ENCODE measurements around the gene FAM174B.

DNA sequence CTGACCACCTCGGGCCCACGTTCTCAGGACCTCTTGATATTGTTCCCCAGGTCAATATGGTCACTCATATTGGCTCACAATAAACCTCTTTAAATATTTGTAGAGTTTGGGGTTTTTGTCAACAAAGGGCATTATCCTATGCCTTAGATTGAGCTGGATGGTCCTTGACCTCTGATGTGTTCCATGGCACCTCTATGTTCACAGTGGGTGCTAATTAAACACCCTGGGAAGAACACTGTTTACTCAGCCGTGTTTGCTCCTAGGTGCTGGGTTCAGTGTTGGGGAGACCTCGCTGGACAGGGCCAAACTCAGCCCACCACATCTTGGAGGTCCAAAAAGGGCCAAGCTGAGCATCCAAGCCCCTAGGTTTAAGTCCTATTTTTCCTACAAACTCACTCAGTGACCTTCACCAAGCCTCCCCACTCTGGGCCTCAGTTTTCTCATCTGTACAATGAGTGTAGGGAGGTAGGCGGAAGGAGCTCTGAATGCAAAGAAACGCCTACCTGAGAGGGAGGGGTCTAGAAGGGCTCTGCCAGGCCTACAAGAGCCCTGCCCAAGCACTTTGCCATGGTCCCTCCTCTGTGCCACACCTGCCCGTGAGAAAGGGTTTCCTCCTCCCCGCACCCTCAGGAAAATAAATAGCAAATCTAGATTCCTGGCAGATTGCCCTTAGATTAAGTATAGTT lies 7.2 kb downstream of the FAM174B start:
- TF ChIP-seq, protein P1, sequence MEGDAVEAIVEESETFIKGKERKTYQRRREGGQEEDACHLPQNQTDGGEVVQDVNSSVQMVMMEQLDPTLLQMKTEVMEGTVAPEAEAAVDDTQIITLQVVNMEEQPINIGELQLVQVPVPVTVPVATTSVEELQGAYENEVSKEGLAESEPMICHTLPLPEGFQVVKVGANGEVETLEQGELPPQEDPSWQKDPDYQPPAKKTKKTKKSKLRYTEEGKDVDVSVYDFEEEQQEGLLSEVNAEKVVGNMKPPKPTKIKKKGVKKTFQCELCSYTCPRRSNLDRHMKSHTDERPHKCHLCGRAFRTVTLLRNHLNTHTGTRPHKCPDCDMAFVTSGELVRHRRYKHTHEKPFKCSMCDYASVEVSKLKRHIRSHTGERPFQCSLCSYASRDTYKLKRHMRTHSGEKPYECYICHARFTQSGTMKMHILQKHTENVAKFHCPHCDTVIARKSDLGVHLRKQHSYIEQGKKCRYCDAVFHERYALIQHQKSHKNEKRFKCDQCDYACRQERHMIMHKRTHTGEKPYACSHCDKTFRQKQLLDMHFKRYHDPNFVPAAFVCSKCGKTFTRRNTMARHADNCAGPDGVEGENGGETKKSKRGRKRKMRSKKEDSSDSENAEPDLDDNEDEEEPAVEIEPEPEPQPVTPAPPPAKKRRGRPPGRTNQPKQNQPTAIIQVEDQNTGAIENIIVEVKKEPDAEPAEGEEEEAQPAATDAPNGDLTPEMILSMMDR (IDR thresholded peaks at IDR 0.05; ENCODE audit: low read length) = no peak
- TF ChIP-seq EZH2 (IDR thresholded peaks at IDR 0.05; ENCODE audit: borderline replicate concordance, low read length) = no peak

All from OCI-LY1 (cell line).